DND-41 (cell line): ENCODE measurements around the gene MRLN.

ENCODE experiments used
- ATAC-seq: fragments of 200-7000 bp; cut with Tn5 transposase; 3 replicates; pipeline ENCODE4 v1.9.1; 2021; ENCODE audit warnings: low read depth; ENCODE audit not compliant: insufficient read depth
- DNase-seq: peaks from one replicate; pipeline ENCODE4 v3.0.0-alpha.2; 2020
- H2AFZ ChIP-seq: 2 replicates; pipeline ENCODE4 v1.6.0; 2012; ENCODE audit warnings: low read depth, low read length
- H3K27ac ChIP-seq: 2 replicates; pipeline ENCODE4 v1.5.1; 2012; ENCODE audit warnings: low read length, inconsistent platforms
- H3K27me3 ChIP-seq: fragments of 200-600 bp; sonication (generic); 2 replicates; pipeline ENCODE4 v1.6.0; 2012; ENCODE audit warnings: low read length, mild to moderate bottlenecking, inconsistent platforms; ENCODE audit not compliant: insufficient read depth, poor library complexity
- H3K36me3 ChIP-seq: 2 replicates; pipeline ENCODE4 v1.5.1; 2012; ENCODE audit warnings: low read length, inconsistent platforms; ENCODE audit not compliant: insufficient read depth
- H3K4me1 ChIP-seq: 2 replicates; pipeline ENCODE4 v1.5.1; 2012; ENCODE audit warnings: mild to moderate bottlenecking, low read length; ENCODE audit not compliant: insufficient read depth
- H3K4me2 ChIP-seq: 2 replicates; pipeline ENCODE4 v1.6.0; 2012; ENCODE audit warnings: mild to moderate bottlenecking, moderate library complexity, low read length, inconsistent platforms; ENCODE audit not compliant: insufficient read depth
- H3K4me3 ChIP-seq, 2 experiments: fragments of 200-600 bp in 1 of 2; shearing (Covaris generic) in 1 of 2; 2 replicates each; pipeline ENCODE4 v1.5.1; 2012 to 2016; ENCODE audit warnings: inconsistent platforms in 2 of 2, low read length in 2 of 2, mild to moderate bottlenecking in 2 of 2, low read depth in 1 of 2, moderate library complexity in 1 of 2
- H3K79me2 ChIP-seq: 2 replicates; pipeline ENCODE4 v1.6.0; 2012; ENCODE audit warnings: low read length, inconsistent platforms; ENCODE audit not compliant: insufficient read depth
- H3K9ac ChIP-seq: 2 replicates; pipeline ENCODE4 v1.6.0; 2012; ENCODE audit warnings: low read depth, mild to moderate bottlenecking, inconsistent platforms, low read length, moderate library complexity
- H3K9me3 ChIP-seq: 2 replicates; pipeline ENCODE4 v1.5.1; 2012; ENCODE audit warnings: low read length, moderate library complexity, mild to moderate bottlenecking, inconsistent platforms; ENCODE audit not compliant: insufficient read depth, severe bottlenecking
- H4K20me1 ChIP-seq: 2 replicates; pipeline ENCODE4 v1.6.0; 2012; ENCODE audit warnings: low read length; ENCODE audit not compliant: insufficient read depth
- EZH2 ChIP-seq: IDR thresholded peaks from 3 replicates; pipeline ENCODE4 v1.6.1; 2012; ENCODE audit warnings: borderline replicate concordance, low read depth, mild to moderate bottlenecking, moderate library complexity, low read length, inconsistent platforms; ENCODE audit not compliant: severe bottlenecking
- TF ChIP-seq, protein P1 (sequence below): IDR thresholded peaks from 2 replicates; pipeline ENCODE4 v1.5.1; 2012; ENCODE audit warnings: borderline replicate concordance, low read length, moderate library complexity, mild to moderate bottlenecking; ENCODE audit not compliant: poor library complexity, severe bottlenecking; ENCODE audit errors: extremely low read depth

The MRLN gene

DNA sequence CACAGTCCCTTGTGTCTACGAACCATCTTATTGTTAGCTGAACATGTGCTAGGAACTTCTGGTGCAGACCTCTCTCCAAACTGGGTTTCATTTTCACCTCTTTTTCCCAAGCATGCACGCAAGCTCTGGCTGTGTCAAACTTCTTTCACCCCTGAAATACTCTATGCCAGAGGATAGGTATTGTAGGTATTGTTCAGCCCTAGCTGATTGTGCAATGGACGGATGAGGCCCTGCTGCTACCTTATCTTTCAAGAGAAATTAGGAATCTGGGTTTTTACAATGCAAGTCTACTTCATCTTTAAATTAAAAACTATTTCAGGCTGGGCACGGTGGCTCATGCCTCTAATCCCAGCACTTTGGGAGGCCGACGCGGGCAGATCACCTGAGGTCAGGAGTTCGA, 28.3 kb upstream of the MRLN start:
- Histone ChIP-seq H3K9me3 (peaks cover 4% of the 10 kb centered on the region), H3K4me1 (no peaks in the 10 kb centered on the region), H3K79me2 (no peaks in the 10 kb centered on the region), H3K4me3 (no peak overlapping the region), H3K36me3 (no peaks in the 10 kb centered on the region), H2AFZ (no peak overlapping the region), H3K27ac (no peak overlapping the region), H4K20me1 (no peaks in the 10 kb centered on the region), H3K27me3 (no peaks in the 10 kb centered on the region), H3K4me2 (no peak overlapping the region), H3K9ac (no peak overlapping the region)
- ATAC-seq = no peak
- TF ChIP-seq EZH2 = no peak
- TF ChIP-seq, protein P1, sequence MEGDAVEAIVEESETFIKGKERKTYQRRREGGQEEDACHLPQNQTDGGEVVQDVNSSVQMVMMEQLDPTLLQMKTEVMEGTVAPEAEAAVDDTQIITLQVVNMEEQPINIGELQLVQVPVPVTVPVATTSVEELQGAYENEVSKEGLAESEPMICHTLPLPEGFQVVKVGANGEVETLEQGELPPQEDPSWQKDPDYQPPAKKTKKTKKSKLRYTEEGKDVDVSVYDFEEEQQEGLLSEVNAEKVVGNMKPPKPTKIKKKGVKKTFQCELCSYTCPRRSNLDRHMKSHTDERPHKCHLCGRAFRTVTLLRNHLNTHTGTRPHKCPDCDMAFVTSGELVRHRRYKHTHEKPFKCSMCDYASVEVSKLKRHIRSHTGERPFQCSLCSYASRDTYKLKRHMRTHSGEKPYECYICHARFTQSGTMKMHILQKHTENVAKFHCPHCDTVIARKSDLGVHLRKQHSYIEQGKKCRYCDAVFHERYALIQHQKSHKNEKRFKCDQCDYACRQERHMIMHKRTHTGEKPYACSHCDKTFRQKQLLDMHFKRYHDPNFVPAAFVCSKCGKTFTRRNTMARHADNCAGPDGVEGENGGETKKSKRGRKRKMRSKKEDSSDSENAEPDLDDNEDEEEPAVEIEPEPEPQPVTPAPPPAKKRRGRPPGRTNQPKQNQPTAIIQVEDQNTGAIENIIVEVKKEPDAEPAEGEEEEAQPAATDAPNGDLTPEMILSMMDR = no peak
- DNase-seq = no peak

DNA sequence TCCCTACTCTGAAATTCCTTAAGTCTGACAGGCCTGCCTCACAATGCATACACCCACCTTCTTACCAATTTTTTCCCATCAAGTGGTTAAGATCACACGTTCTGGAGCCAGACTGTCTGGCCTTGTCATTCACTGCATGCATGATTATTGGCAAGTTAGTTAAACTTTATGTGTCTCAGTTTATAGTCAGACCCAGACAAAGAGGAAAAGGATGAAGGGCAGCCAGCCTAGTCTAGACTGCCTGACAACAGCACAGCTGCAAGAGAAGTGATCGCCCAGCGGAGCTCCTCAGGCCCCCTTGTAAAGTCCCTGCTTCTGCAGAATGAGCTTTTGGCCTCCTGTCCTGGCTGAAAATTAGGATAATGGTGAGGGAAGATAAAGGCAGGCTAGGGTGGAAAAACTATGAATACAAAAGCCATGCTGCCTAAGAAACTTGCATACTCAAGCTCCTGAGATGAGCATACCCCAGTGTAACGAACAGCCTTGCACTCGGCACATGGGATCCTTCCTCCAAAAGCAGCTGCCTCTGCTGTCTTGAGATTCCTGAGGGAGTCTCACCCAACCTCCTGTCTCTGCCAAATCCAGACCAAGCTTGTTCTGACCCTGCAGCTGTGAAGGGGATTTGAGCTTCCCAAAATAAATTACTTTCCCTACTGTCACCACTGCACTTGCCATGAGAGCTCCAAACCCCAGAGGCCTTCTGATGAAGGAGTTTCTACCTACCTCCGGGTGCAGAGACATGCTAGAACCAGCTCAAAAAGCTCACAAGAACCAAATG, 26.7 kb upstream of the MRLN start:
- H3K27me3 ChIP-seq = no peaks in the 10 kb centered on the region
- H3K79me2 ChIP-seq = no peaks in the 10 kb centered on the region

DNA sequence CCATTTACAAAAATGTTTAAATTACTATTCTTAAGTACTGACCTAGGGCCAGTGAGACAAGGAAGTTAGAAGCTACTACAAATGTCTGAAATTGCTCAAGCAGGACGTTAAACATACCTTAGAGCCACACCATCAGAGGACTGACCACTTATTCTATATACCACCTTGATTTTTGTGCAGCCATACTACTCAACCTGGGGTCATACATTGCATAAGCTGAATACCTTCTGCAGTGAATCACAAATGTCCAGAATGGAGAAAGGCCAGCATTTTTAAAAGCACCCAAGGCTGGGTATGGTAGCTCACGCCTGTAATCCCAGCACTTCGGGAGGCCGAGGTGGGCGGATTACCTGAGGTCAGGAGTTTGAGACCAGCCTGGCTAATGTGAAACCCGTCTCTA, 21.2 kb upstream of the MRLN start:
- Histone ChIP-seq H3K9me3 (peaks cover 4% of the 10 kb centered on the region), H4K20me1 (no peaks in the 10 kb centered on the region), H3K27ac (no peak overlapping the region), H3K36me3 (no peaks in the 10 kb centered on the region), H3K27me3 (no peaks in the 10 kb centered on the region), H3K79me2 (no peaks in the 10 kb centered on the region), H3K9ac (no peak overlapping the region), H3K4me3 (no peak overlapping the region), H3K4me2 (no peak overlapping the region), H3K4me1 (no peaks in the 10 kb centered on the region), H2AFZ (no peak overlapping the region)
- no peak for ATAC-seq
- TF ChIP-seq, protein P1 = no peak
- no peak for TF ChIP-seq EZH2
- DNase-seq = no peak

More for the DNA sequence above, 26.7 kb upstream of the MRLN start:
- Histone ChIP-seq H3K9ac (no peak overlapping the region), H3K27ac (no peak overlapping the region), H2AFZ (no peak overlapping the region), H3K9me3 (peaks cover 4% of the 10 kb centered on the region), H3K4me2 (no peak overlapping the region), H4K20me1 (no peaks in the 10 kb centered on the region), H3K4me3 (no peak overlapping the region), H3K4me1 (no peaks in the 10 kb centered on the region), H3K36me3 (no peaks in the 10 kb centered on the region)
- TF ChIP-seq, protein P1 = no peak
- no peak for TF ChIP-seq EZH2
- ATAC-seq (no peak), DNase-seq (no peak)
